HEK293 (cell line): ENCODE measurements around the gene ZNF229.
"Not testable (repeated sequence)": the region's sequence is repeated elsewhere in the genome, so short reads cannot be mapped to it uniquely, and the experiment has no call there.

Experiments
- CTCF ChIA-PET: fragments of 350-600 bp; formaldehyde crosslinking; extraction: SDS; loops from one replicate; lab custom pipeline; 2021; ENCODE audit warnings: antibody characterized with exemption; lab: Yijun Ruan, JAX
- POLR2A ChIA-PET: fragments of 300-600 bp; formaldehyde crosslinking; extraction: SDS; loops from one replicate; lab custom pipeline; 2020; ENCODE audit warnings: antibody characterized with exemption, inconsistent platforms; lab: Yijun Ruan, JAX
- H3K27ac ChIP-seq: fragments of 200-500 bp; sonication (Bioruptor generic); 2 replicates; pipeline ENCODE4 v1.5.1; 2014; ENCODE audit warnings: low read depth, low read length, control low read depth, inconsistent platforms; ENCODE audit errors: extremely low read depth
- H3K36me3 ChIP-seq, 2 experiments: fragments of 200-500 bp in 1 of 2; sonication (Bioruptor generic) in 1 of 2; 1 replicate in 1 of 2; 2 replicates in 1 of 2; pipeline ENCODE4 v1.5.1; 2014 to 2017; ENCODE audit warnings: inconsistent platforms in 2 of 2, low read length in 2 of 2; ENCODE audit not compliant: control insufficient read depth in 2 of 2, insufficient read depth in 1 of 2
- H3K4me1 ChIP-seq: fragments of 200-500 bp; sonication (Bioruptor generic); 2 replicates; pipeline ENCODE4 v1.5.1; 2014; ENCODE audit warnings: mild to moderate bottlenecking, low read length, inconsistent platforms; ENCODE audit not compliant: control insufficient read depth, insufficient read depth
- H3K4me3 ChIP-seq: 2 replicates; pipeline ENCODE4 v1.5.1; 2011; ENCODE audit warnings: low read depth, mild to moderate bottlenecking, control low read depth, low read length, moderate library complexity
- H3K9me3 ChIP-seq: fragments of 200-500 bp; sonication (Bioruptor generic); 2 replicates; pipeline ENCODE4 v1.5.1; 2014; ENCODE audit warnings: low read depth, low read length, inconsistent platforms; ENCODE audit not compliant: control insufficient read depth, insufficient read depth
- FEZF1 ChIP-seq: fragments of 450-650 bp; formaldehyde crosslinking; IDR thresholded peaks from 2 replicates; pipeline ENCODE4 v1.5.1; 2016; ENCODE audit warnings: missing biosample characterization, missing genetic modification characterization
- HIC1 ChIP-seq: fragments of 450-650 bp; formaldehyde crosslinking; IDR thresholded peaks from 2 replicates; pipeline ENCODE4 v1.5.1; 2016; ENCODE audit warnings: missing biosample characterization, missing genetic modification characterization
- KLF1 ChIP-seq: fragments of 450-650 bp; formaldehyde crosslinking; IDR thresholded peaks from 2 replicates; pipeline ENCODE4 v1.5.1; 2016; ENCODE audit warnings: missing biosample characterization, missing genetic modification characterization
- KLF16 ChIP-seq: fragments of 450-650 bp; formaldehyde crosslinking; IDR thresholded peaks from 2 replicates; pipeline ENCODE4 v1.5.1; 2017; ENCODE audit warnings: missing biosample characterization, missing genetic modification characterization
- KLF9 ChIP-seq: fragments of 450-650 bp; formaldehyde crosslinking; IDR thresholded peaks from 2 replicates; pipeline ENCODE4 v1.5.1; 2016; ENCODE audit warnings: missing biosample characterization, missing genetic modification characterization, low read depth
- SALL2 ChIP-seq: fragments of 450-650 bp; formaldehyde crosslinking; IDR thresholded peaks from 2 replicates; pipeline ENCODE4 v1.5.0; 2017; ENCODE audit warnings: missing biosample characterization, mild to moderate bottlenecking, missing genetic modification characterization, borderline replicate concordance
- SCRT2 ChIP-seq: fragments of 450-650 bp; formaldehyde crosslinking; IDR thresholded peaks from 2 replicates; pipeline ENCODE4 v1.5.1; 2016; ENCODE audit warnings: missing biosample characterization, missing genetic modification characterization
- SETDB1 ChIP-seq: IDR thresholded peaks from one replicate; pipeline ENCODE4 v1.6.1; 2017; ENCODE audit warnings: mild to moderate bottlenecking, low read length, moderate library complexity, mixed read lengths; ENCODE audit not compliant: insufficient read length
- SP7 ChIP-seq: fragments of 450-650 bp; formaldehyde crosslinking; IDR thresholded peaks from 2 replicates; pipeline ENCODE4 v1.5.1; 2016; ENCODE audit warnings: missing biosample characterization, missing genetic modification characterization
- TRIM28 ChIP-seq: IDR thresholded peaks from 2 replicates; pipeline ENCODE4 v1.6.1; 2011; ENCODE audit warnings: low read length, control low read depth, borderline replicate concordance
- WT1 ChIP-seq: fragments of 450-650 bp; formaldehyde crosslinking; IDR thresholded peaks from 2 replicates; pipeline ENCODE4 v1.5.1; 2016; ENCODE audit warnings: missing biosample characterization, missing genetic modification characterization
- ZBTB21 ChIP-seq: fragments of 450-650 bp; formaldehyde crosslinking; IDR thresholded peaks from 2 replicates; pipeline ENCODE4 v1.5.1; 2017; ENCODE audit warnings: missing biosample characterization, missing genetic modification characterization
- ZBTB7A ChIP-seq: fragments of 450-650 bp; formaldehyde crosslinking; IDR thresholded peaks from 2 replicates; pipeline ENCODE4 v1.5.1; 2016; ENCODE audit warnings: low read depth, missing biosample characterization, missing genetic modification characterization
- ZEB2 ChIP-seq: fragments of 450-650 bp; formaldehyde crosslinking; IDR thresholded peaks from 2 replicates; pipeline ENCODE4 v1.5.1; 2016; ENCODE audit warnings: missing biosample characterization, missing genetic modification characterization
- ZNF214 ChIP-seq: fragments of 450-650 bp; formaldehyde crosslinking; IDR thresholded peaks from 2 replicates; pipeline ENCODE4 v1.5.1; 2017; ENCODE audit warnings: missing biosample characterization, mild to moderate bottlenecking, missing genetic modification characterization, borderline replicate concordance
- ZNF23 ChIP-seq: fragments of 450-650 bp; formaldehyde crosslinking; IDR thresholded peaks from 2 replicates; pipeline ENCODE4 v1.5.1; 2016; ENCODE audit warnings: missing biosample characterization, missing genetic modification characterization, borderline replicate concordance
- ZNF558 ChIP-seq: fragments of 450-650 bp; formaldehyde crosslinking; IDR thresholded peaks from 2 replicates; pipeline ENCODE4 v1.5.1; 2016; ENCODE audit warnings: missing biosample characterization, missing genetic modification characterization
- ZNF645 ChIP-seq: fragments of 450-650 bp; formaldehyde crosslinking; IDR thresholded peaks from 2 replicates; pipeline ENCODE4; 2016; ENCODE audit warnings: missing biosample characterization, missing genetic modification characterization
- ZNF660 ChIP-seq: fragments of 450-650 bp; IDR thresholded peaks from 2 replicates; pipeline ENCODE4 v1.5.1; 2018; ENCODE audit warnings: missing biosample characterization, mild to moderate bottlenecking, missing genetic modification characterization
- ZNF747 ChIP-seq: fragments of 450-650 bp; formaldehyde crosslinking; IDR thresholded peaks from 2 replicates; pipeline ENCODE4 v1.5.1; 2016; ENCODE audit warnings: missing biosample characterization, missing genetic modification characterization
- ZNF768 ChIP-seq: fragments of 450-650 bp; formaldehyde crosslinking; IDR thresholded peaks from 2 replicates; pipeline ENCODE4 v1.5.1; 2018; ENCODE audit warnings: missing biosample characterization, mild to moderate bottlenecking, missing genetic modification characterization
- ZNF843 ChIP-seq: fragments of 450-650 bp; formaldehyde crosslinking; IDR thresholded peaks from 2 replicates; pipeline ENCODE4 v1.5.1; 2016; ENCODE audit warnings: missing biosample characterization, missing genetic modification characterization
- TF ChIP-seq, protein P1 (sequence below): fragments of 450-650 bp; formaldehyde crosslinking; IDR thresholded peaks from 2 replicates; pipeline ENCODE4 v1.5.1; 2016; ENCODE audit warnings: missing biosample characterization, missing genetic modification characterization
- TF ChIP-seq, protein P2 (sequence below): fragments of 450-650 bp; formaldehyde crosslinking; IDR thresholded peaks from 2 replicates; pipeline ENCODE4 v1.5.1; 2016; ENCODE audit warnings: missing biosample characterization, missing genetic modification characterization

ZNF229 gene

GRCh38 chr19:44468730-44469129 is 20.5 kb upstream of the ZNF229 start:
- H3K27ac ChIP-seq, H3K9me3 ChIP-seq, H3K4me3 ChIP-seq, POLR2A ChIA-PET, H3K4me1 ChIP-seq, H3K36me3 ChIP-seq, CTCF ChIA-PET: not testable (repeated sequence)
- peak; percentile 56 for TF ChIP-seq SETDB1

DNA sequence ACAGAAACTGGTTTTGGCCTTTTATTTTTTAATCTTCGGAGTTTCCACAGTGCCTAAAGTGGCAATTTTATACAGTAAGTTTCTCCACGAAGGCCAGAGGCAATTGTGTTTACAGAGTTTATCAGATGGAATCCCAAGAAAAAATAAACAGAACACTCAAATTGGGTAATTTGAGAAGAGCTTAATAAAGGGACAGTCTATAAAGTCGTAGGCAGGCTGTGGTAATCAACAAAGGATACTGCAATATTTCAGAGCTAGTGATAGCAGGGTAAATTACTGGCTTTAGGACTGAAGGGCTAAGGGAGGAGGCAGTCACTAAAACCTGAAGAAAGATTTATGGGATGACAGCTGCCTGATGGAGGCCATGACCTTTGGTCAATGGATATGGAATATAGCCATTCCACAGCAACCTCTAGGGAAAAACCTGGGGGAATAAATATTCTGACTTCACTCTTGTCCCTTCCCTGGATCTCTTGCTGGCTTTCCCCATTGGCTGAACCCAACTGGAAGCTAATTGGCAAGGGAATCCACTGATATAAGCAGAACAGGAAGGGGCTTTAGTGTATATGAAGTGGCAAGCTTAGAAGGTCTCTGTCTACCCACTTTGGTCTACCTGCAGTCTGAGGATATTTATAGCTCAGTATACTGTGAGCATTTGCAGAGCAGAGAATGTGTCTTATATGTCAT is 14.5 kb upstream of the ZNF229 start:
- CTCF ChIA-PET, H3K4me1 ChIP-seq, H3K36me3 ChIP-seq, H3K9me3 ChIP-seq, H3K27ac ChIP-seq, H3K4me3 ChIP-seq: not testable (repeated sequence)
- TF ChIP-seq WT1 (peak; percentile 74), ZBTB21 (tag by site-specific recombination) (0 out of 2 replicates have a peak, but pooled peaks have one; percentile 12), ZNF843 (tag by site-specific recombination) (peak; percentile 62; the same call in 1 of the 2 replicates), SP7 (tag by site-specific recombination) (peak; percentile 79), FEZF1 (peak; percentile 58; the same call in 1 of the 2 replicates), TRIM28 (0 out of 2 replicates have a peak, but pooled peaks have one; percentile 28)
- TF ChIP-seq, all 188 proteins: peak for 6; not testable (repeated sequence) for 182
- POLR2A ChIA-PET: interaction anchor here (0.5 kb wide), 1 partner anchor 14 kb away, joined by 3 read pairs; no protein-coding TSS in a partner anchor

DNA sequence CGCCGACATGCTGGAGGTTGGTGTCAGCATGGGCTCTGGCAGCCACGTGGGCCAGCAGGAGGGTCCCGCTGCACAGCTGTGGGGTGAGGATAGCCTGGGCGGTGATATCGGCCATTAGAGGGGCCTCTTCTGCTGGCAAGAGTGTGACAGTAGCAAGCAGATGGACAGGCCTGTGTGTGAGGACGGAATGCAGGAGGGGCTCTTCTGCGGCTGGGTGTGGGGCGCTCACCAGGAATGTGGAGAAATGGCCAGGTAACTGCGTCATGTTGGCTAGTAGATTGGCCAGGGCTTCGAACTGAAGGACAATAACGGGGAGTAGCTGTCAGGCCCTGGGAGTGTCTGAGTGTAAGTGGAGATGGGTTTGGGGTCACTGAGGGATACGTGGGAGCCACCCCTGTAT is 7.7 kb upstream of the ZNF229 start:
- CTCF ChIA-PET, POLR2A ChIA-PET, H3K4me3 ChIP-seq, H3K36me3 ChIP-seq, H3K4me1 ChIP-seq, H3K27ac ChIP-seq, H3K9me3 ChIP-seq: not testable (repeated sequence)

DNA sequence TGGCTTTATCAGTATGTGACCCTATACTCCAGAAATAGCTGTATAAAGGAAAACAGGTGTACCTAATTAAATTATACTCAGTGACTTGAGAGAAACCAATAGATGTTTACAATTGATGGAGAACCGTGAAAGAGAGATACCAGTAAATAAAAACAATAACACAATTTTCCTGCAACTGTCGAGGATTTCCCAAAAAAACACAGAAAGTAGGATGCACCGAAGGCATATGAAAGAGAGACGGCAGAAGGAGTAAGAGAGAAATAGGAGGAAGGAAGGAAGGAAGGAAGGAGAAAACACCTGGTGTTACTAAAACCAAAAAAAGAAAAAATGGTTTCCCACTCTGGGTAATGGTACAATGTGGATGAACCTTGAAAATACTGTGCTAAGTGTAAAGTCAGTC is 6.8 kb upstream of the ZNF229 start:
- Histone ChIP-seq H3K4me1 (no peaks in the 10 kb centered on the region), H3K36me3 (no peaks in the 10 kb centered on the region), H3K27ac (no peak overlapping the region), H3K4me3 (no peak overlapping the region), H3K9me3 (no peaks in the 10 kb centered on the region)
- POLR2A ChIA-PET: interaction anchor here (0.7 kb wide), 1 partner anchor 480 kb away, joined by 5 read pairs; no protein-coding TSS in a partner anchor
- TF ChIP-seq ZNF660 (tag by site-specific recombination) (no peak), KLF16 (tag by site-specific recombination) (no peak), ZEB2 (tag by site-specific recombination) (no peak), SCRT2 (no peak), SALL2 (no peak), ZBTB7A (no peak), ZNF214 (tag by site-specific recombination) (no peak), KLF1 (tag by site-specific recombination) (no peak), ZNF768 (tag by site-specific recombination) (no peak), HIC1 (no peak), ZNF23 (no peak), ZNF558 (tag by site-specific recombination) (no peak), KLF9 (tag by site-specific recombination) (no peak), ZNF747 (no peak), ZNF645 (no peak)
- TF ChIP-seq, protein P1, sequence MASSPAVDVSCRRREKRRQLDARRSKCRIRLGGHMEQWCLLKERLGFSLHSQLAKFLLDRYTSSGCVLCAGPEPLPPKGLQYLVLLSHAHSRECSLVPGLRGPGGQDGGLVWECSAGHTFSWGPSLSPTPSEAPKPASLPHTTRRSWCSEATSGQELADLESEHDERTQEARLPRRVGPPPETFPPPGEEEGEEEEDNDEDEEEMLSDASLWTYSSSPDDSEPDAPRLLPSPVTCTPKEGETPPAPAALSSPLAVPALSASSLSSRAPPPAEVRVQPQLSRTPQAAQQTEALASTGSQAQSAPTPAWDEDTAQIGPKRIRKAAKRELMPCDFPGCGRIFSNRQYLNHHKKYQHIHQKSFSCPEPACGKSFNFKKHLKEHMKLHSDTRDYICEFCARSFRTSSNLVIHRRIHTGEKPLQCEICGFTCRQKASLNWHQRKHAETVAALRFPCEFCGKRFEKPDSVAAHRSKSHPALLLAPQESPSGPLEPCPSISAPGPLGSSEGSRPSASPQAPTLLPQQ (tag by site-specific recombination): no peak
- TF ChIP-seq, protein P2, sequence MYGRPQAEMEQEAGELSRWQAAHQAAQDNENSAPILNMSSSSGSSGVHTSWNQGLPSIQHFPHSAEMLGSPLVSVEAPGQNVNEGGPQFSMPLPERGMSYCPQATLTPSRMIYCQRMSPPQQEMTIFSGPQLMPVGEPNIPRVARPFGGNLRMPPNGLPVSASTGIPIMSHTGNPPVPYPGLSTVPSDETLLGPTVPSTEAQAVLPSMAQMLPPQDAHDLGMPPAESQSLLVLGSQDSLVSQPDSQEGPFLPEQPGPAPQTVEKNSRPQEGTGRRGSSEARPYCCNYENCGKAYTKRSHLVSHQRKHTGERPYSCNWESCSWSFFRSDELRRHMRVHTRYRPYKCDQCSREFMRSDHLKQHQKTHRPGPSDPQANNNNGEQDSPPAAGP (tag by site-specific recombination): no peak
- CTCF ChIA-PET: interaction anchor here (0.7 kb wide), 1 partner anchor 75 kb away, joined by 6 read pairs; no protein-coding TSS in a partner anchor
